Skeletal muscle tissue (tissue), 4 donors: ENCODE data around the gene AGO1. TPM values are rescaled to one million over a fixed set of nuclear protein-coding genes. Genes with fewer than 3 reads are reported as not detected.

Experiments
- H3K27ac ChIP-seq: one replicate; pipeline ENCODE4 v1.7.0; 2013; ENCODE audit warnings: mild to moderate bottlenecking, low read depth, low read length, inconsistent platforms
- H3K27me3 ChIP-seq, 3 donors: one replicate each; pipeline ENCODE4 v1.7.0; 2013; ENCODE audit warnings: low read length in 3 of 3; ENCODE audit not compliant: control insufficient read depth in 3 of 3, insufficient read depth in 3 of 3
- H3K36me3 ChIP-seq, 3 donors: one replicate each; pipeline ENCODE4 v1.7.0; 2013; ENCODE audit warnings: low read length in 3 of 3; ENCODE audit not compliant: control insufficient read depth in 3 of 3, insufficient read depth in 3 of 3
- H3K4me1 ChIP-seq, 3 donors: one replicate each; pipeline ENCODE4 v1.7.0; 2013; ENCODE audit warnings: low read length in 3 of 3, mild to moderate bottlenecking in 3 of 3; ENCODE audit not compliant: control insufficient read depth in 3 of 3, insufficient read depth in 3 of 3
- H3K4me3 ChIP-seq, 3 donors: one replicate each; pipeline ENCODE4 v1.7.0; 2013; ENCODE audit warnings: low read length in 3 of 3
- H3K9ac ChIP-seq, 3 donors: one replicate each; pipeline ENCODE4 v1.7.0; 2013; ENCODE audit warnings: low read length in 3 of 3, mild to moderate bottlenecking in 3 of 3, moderate library complexity in 2 of 3, low read depth in 1 of 3
- H3K9me3 ChIP-seq, 3 donors: one replicate each; pipeline ENCODE4 v1.7.0; 2013; ENCODE audit warnings: low read length in 3 of 3; ENCODE audit not compliant: control insufficient read depth in 3 of 3
- total RNA-seq: library from RNA; depleted of rRNA; stranded (reverse); fragments of >200 nt; gene quantifications from one replicate; pipeline ENCODE4 v1.2.3, GENCODE V29; 2014
- donor health status: Osteomylitis.

AGO1 gene
- total RNA-seq, 1 donor from 2014 or later = 5.7 TPM

GRCh38 chr1:35930593-35931445 is 47.8 kb downstream of the AGO1 start, which contains the start of gene AGO3:
Gene AGO3, plus strand, starts transcription at chr1:35931105. Its CDS starts 322 bp downstream, at chr1:35931427.
- Histone ChIP-seq H3K4me3 (peak within 1 kb of the TSS; percentile 88 to 93 (median 90)), H3K4me1 (peaks cover 13 to 17% (median 15%) of the 10 kb centered on the region in 3 donors)

GRCh38 chr1:35931446-35932157 is 48.6 kb downstream of the AGO1 start:
- Histone ChIP-seq H3K9me3 (no peaks in the 10 kb centered on the region), H3K27me3 (no peaks in the 10 kb centered on the region), H3K36me3 (no peaks in the 10 kb centered on the region), H3K4me1 (peaks cover 13 to 16% (median 15%) of the 10 kb centered on the region in 3 donors), H3K27ac (peak overlapping the region; percentile 98), H3K4me3 (peak overlapping the region; percentile 88 to 93 (median 90)), H3K9ac (peak overlapping the region; percentile 86 to 95 (median 95))

More at GRCh38 chr1:35930593-35931445, 47.8 kb downstream of the AGO1 start, which contains the start of gene AGO3:
- H3K36me3 ChIP-seq = no peaks in the 10 kb centered on the region
- H3K27ac ChIP-seq = peak within 1 kb of the TSS; percentile 98
- no peaks in the 10 kb centered on the region for H3K9me3 ChIP-seq
- no peaks in the 10 kb centered on the region for H3K27me3 ChIP-seq
- peak within 1 kb of the TSS; percentile 91 to 95 (median 95) for H3K9ac ChIP-seq

DNA sequence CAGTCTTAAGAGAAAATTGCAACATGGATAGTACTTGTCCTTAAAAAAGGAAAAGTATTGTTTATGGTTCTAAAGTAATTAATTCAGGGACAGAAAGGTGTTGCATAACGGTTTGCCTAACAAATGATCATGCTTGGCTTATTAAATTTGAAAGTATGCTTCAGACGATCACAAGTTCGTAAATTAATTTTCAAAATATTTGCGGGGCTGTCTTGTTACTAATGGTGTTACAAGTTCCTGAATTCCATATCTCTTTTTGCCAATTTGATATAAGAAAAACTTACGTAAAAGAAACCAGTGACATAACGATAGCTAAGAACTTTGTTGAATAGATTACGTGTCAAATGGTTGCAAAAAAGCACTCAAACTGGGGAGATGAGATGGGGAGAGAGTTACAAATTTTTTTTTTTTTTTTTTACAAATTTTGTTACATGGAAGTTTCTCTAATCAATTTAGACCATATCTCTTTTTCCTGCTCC is 49.2 kb downstream of the AGO1 start:
- peak overlapping the region; percentile 98 for H3K27ac ChIP-seq
- H3K9ac ChIP-seq = peak overlapping the region; percentile 86 to 95 (median 95)
- H3K4me1 ChIP-seq = peaks cover 13 to 16% (median 15%) of the 10 kb centered on the region in 3 donors
- no peaks in the 10 kb centered on the region for H3K27me3 ChIP-seq
- H3K36me3 ChIP-seq = no peaks in the 10 kb centered on the region
- H3K4me3 ChIP-seq = peak overlapping the region; percentile 88 to 93 (median 90)
- no peaks in the 10 kb centered on the region for H3K9me3 ChIP-seq

DNA sequence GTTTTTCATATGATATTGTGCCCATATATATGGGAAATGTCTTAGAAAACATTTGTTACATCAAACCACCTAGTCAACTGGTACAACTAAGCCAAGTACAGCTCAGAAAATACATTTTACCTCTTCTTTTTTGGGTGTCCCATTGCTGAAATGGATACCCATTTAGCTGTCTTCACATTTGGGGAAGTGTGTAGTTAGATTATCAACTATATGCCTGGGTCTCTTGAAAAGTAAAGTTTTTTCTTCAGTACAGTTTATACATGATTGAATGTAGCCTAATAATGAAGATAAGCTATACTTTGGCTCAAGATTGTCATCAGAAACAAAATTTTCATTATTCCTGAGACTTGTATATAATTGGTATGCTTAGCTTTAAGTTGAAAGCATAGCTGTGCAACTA is 49.9 kb downstream of the AGO1 start:
- Histone ChIP-seq H3K27ac (no peak overlapping the region), H3K36me3 (no peaks in the 10 kb centered on the region), H3K4me1 (peaks cover 13 to 16% (median 15%) of the 10 kb centered on the region in 3 donors), H3K27me3 (no peaks in the 10 kb centered on the region), H3K9ac (no peak overlapping the region), H3K4me3 (peak overlapping the region in 1 of 3 donors; percentile 17), H3K9me3 (no peaks in the 10 kb centered on the region)

DNA sequence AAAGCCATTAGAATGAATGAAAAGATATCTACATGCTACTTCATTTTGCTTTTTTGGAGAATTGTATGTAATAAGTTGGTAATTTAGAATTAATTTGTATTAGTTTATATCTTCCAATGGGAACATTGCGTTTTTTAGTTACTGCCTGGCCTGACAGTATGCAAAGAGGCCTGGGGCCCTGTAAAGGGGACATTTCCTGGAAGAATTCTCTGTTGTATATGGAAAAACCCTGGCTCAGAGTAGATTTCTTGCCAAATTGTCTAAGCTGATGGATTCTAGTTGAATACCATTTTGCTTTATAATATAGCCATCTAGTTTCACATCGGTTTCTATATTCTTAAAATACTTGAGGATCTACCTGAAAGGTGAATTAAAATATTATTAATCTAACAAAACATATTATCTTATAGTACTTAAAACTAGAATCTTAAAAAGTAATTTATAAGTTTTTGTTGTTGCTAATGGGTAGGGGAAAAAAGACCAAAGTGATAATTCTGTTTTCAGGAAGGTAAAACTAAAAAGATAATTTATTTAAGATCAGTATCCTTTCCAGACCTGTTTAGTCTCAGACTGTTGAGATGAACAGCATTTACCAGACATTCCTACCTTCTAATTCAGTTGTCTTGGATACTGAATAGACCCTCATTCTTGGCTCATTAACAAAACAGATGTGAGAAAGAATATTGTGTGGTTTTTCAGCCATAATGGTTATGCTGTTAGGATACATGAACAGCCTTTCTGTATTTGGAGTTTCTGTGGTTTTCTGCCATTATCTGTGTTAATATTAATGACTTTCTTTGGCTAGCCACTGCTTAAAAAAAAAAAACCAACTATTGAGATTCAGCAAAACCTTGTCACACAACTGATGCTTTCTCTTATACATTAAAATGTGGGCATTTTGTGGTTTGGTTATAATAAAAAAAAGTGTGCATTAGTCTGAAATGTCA is 52.7 kb downstream of the AGO1 start:
- Histone ChIP-seq H3K36me3 (no peaks in the 10 kb centered on the region), H3K27me3 (no peaks in the 10 kb centered on the region), H3K4me3 (no peak overlapping the region), H3K4me1 (peaks cover 7 to 12% (median 11%) of the 10 kb centered on the region in 3 donors), H3K9ac (no peak overlapping the region), H3K9me3 (no peaks in the 10 kb centered on the region), H3K27ac (no peak overlapping the region)

DNA sequence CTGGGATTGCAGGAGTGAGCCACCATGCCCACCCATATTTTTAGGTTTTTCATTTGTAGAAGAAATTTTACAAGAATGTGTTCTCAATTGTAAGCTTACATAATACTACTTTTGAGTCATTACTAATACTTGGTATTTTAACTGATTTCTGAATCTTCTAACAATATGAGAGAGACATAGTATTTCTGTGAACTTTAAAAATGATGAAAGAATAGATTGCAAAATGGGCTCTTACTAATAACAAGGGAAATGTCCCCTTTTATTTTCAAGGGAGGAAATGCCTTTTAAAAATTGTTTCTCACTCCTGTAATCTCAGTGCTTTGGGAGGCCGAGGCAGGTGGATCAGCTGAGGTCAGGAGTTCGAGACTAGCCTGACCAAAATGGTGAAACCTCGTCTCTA is 53.8 kb downstream of the AGO1 start:
- no peak overlapping the region for H3K4me3 ChIP-seq
- H3K27me3 ChIP-seq = no peaks in the 10 kb centered on the region
- no peak overlapping the region for H3K27ac ChIP-seq
- H3K36me3 ChIP-seq = no peaks in the 10 kb centered on the region
- H3K9ac ChIP-seq = no peak overlapping the region
- H3K4me1 ChIP-seq = peaks cover 3 to 7% (median 7%) of the 10 kb centered on the region in 3 donors
- no peaks in the 10 kb centered on the region for H3K9me3 ChIP-seq

GRCh38 chr1:35939484-35939883 is 56.5 kb downstream of the AGO1 start:
- no peak overlapping the region for H3K27ac ChIP-seq
- no peaks in the 10 kb centered on the region for H3K4me1 ChIP-seq
- no peaks in the 10 kb centered on the region for H3K27me3 ChIP-seq
- no peak overlapping the region for H3K4me3 ChIP-seq
- no peaks in the 10 kb centered on the region for H3K9me3 ChIP-seq
- H3K36me3 ChIP-seq = no peaks in the 10 kb centered on the region
- no peak overlapping the region for H3K9ac ChIP-seq

DNA sequence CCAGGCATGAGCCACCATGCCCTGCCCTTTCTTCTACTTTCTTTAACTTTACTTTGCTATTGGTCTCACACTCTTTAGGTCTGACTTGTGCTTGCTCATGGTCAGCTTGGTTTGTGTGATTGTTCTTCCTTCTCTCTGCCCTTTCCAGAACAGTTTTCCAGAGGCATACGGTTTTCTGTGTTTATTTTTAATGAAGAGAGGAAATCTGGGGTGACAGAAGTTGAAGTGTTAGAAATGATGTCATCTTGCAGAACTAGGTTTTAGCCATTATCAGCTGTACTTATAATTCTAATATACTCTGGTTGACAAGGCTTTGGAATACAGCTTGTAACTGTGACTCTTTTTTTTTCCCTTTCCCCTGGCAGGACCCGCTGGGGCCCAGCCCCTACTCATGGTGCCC is 62.3 kb downstream of the AGO1 start:
- H3K4me3 ChIP-seq = no peak overlapping the region
- H3K27ac ChIP-seq = no peak overlapping the region
- H3K9me3 ChIP-seq = no peaks in the 10 kb centered on the region
- H3K27me3 ChIP-seq = no peaks in the 10 kb centered on the region
- peaks cover 0 to 4% (median 3%) of the 10 kb centered on the region in 3 donors for H3K36me3 ChIP-seq
- no peak overlapping the region for H3K9ac ChIP-seq
- H3K4me1 ChIP-seq = no peaks in the 10 kb centered on the region

- Histone ChIP-seq H3K27me3 (no peaks in the 10 kb centered on the region), H3K4me3 (no peak overlapping the region), H3K36me3 (peaks cover 0 to 4% (median 3%) of the 10 kb centered on the region in 3 donors), H3K4me1 (no peaks in the 10 kb centered on the region), H3K9me3 (no peaks in the 10 kb centered on the region), H3K9ac (no peak overlapping the region), H3K27ac (no peak overlapping the region)
Observed at GRCh38 chr1:35947547-35947946, 64.5 kb downstream of the AGO1 start.
